NCI-H1417 (cell line): Measurements from ENCODE around the gene TM9SF3.
A peak's percentile ranks its signal among the peaks of the same experiment; 100 is the strongest.
"Not testable (repeated sequence)": the region's sequence is repeated elsewhere in the genome, so short reads cannot be mapped to it uniquely, and the experiment has no call there.

ENCODE experiments used
- DNase-seq, 3 experiments: peaks; one replicate each; lab custom pipeline; 2025; lab: John Stamatoyannopoulos, UW

Gene TM9SF3

DNA sequence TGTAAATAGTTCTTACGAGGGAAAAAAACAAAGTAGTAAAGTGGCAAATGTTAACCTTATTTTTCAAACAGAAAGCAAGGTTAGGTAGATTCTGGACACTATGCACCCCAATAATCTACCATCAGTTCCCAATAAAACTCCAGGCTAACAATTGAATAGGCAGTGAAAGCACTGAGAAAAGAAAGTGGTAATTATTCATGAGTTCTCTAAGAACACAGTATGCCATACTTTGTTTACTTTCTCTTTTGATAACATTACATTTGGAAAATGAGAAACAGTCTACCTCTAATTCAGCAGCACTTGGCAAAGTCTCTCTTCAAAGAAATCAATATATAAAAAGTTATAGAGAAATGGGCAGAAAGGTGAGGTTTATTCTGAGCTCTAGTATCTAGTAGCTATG, 18.4 kb downstream of the TM9SF3 start:
- DNase-seq: no peak

DNA sequence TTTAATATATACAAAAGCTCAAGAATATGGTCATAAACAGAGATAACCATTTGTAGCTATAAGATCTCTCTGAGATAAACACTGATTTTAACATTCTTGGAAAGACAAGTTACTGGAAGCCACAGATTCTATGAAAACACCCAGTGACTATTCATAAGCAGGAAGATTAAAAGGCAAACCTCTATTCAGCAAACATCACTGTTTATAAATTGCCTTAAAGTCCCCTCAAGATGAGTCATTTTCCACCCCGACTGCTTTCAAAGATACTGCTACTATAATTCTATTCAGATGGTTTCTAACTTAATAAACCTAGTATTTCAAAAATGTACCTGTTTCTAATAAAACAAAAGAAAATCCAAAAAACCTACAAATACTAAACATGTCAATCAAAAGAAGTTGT, 21.0 kb downstream of the TM9SF3 start:
- DNase-seq: no peak

DNA sequence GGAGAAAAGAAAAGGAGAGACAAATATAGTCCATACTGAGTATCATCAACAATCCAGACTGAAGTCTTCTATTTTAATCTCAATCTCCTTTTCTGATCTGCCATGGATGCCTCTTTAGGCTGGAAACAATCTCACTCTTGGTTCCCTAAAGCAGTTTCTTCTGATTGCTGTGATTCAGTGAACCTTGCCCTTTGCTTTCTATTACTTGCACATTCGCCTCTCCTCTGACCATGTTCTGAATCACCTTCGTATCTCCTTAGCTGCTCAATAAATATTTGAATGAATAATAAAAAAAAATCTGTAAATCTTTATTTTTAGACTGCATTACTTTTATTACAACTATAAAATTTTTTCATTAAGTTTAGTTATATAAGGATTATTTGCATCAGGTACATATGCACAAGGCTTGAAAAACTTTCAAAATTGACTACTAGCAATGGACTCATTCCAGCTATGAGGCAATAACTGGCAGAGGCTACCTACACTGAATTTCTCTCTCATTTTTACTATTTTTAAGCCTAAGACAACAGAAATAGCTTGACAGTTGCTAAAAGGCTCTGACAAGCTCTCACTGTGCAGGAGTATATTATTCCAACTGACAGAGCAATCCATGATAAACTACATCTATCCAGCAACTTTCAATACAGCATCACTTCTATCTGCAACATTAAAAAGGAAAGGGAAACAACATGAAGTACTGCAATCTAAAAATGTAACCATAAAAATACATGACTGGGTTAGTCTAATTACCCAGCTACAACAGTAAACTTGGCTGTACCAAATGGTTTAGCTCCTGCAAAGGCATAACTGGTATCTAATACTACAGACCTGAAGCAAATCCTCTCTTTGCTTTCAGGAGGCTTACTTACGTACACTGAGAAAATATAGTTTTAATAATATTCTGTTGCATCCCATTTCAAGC, 25.6 kb downstream of the TM9SF3 start:
- no peak for DNase-seq

DNA sequence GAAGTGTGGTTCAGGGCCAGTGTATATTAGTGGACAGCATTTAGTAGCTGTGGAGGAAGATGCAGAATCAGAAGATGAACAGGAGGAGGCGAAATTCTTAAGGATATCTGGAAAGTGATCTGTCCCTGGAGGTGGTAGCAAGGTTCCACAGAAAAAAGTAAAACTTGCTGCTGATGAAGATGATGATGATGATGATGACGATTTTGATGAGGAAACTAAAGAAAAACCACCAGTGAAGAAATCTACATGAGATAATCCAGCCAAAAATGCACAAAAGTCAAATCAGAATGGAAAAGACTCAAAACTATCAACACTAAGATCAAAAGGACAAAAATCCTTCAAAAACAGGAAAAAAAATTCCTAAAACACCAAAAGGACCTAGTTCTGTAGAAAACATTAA, 26.3 kb downstream of the TM9SF3 start:
- DNase-seq: no peak

DNA sequence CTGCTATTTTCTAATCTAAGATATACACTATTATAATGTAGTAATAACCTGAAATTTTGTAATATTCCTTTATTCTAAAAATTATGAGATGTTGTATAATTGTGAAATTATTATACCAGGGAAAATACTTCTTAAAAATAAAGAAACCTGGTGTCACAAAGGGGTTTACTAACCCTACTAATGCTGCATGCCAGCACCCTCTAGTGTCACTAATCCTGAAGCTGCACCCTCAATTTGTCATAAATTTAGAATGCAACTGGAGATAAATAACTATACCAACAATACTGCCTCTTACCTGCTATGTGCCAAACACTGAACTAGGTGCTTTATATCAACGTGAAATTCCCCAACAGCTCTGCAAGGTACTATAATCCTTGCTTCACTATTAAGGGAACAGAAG, 30.8 kb downstream of the TM9SF3 start:
- peak in 1 of 3 experiments; percentile 14 for DNase-seq

DNA sequence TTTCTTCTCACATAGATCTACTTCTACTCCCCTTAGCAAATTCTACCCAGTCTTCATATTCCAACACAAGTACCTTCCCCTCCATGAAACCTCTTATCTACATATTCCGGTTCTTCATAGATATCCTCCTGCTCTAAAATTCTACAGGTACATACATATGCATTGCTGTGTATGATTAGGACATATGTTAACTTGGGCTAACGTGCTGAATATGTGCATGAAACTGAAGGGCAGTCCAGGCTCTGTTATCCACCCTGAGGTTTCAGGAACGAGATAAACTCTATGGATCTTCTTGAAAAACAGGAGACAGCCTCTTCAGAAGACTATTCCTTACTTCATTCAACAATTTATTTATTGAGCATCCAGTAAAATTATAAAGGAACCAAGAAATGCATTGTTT, 31.5 kb downstream of the TM9SF3 start:
- DNase-seq: no peak

DNA sequence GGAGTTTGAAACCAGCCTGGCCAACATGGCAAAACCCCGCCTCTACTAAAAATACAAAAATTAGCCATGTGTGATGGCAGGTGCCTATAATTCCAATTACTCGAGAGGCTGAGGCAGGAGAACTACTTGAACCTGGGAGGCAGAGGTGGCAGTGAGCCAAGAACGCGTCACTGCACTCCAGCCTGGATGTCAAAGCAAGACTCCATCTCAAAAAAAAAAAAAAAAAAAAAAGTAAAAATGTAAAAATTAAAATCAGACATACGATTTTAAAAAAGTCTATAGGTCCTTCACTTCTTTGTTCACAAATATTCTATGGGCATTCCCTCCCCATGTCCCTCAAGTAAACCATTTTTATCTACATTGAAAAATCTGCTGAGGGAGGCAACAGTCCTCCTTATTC, 38.2 kb downstream of the TM9SF3 start:
- peak; percentile 36 to 77 (median 71) for DNase-seq

DNA sequence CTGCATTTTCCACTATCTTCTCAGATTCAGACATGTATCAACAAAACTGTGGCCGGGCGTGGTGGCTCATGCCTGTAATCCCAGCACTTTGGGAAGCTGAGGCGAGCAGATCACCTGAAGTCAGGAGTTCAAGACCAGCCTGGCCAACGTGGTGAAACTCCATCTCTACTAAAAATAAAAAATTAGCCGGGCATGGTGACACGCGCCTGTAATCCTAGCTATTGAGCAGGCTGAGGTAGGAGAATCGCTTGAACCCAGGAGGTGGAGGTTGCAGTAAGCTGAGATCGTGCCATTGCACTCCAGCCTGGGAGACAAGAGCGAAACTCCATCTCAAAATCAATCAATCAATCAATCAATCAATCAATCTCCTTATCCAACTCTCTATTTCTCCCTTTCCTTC, 41.3 kb downstream of the TM9SF3 start:
- DNase-seq: not testable (repeated sequence)

DNA sequence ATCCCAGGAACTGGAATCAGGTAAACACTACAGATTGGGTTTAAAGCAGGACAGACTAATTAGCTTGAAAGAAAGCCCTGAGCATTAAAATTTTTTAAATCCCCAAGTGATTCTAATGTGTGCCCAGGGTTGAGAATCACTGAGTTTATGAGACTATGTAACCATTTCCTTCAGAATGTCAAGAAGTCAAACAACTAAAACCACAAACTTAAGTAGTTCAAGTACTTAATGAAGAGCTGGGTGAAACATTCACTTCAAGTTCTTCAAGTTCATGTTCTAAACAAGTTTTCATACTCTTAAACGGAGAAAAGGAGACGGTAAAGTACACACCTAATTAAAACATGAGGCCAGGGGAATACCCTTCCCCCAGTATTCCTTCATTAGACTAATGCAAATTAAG, 44.9 kb downstream of the TM9SF3 start:
- DNase-seq: no peak

DNA sequence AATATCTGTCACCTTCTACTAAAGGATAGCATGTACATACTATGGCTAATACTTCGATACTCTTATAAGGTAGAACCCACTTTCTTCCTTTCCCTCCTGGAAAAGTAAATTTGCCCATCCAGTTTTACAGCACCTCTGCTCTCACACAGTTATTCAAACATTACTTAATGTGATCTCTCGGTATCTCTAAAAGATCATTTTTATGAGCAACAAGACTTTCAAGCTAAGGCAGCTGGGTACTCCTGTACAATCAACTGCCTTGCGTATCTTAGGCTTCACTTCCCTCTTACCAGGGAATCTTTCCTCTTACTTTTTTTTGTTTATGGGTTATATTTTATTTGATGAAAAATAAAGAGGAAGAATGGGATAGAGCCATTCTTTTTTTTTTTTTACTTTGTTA, 46.6 kb downstream of the TM9SF3 start:
- no peak for DNase-seq

DNA sequence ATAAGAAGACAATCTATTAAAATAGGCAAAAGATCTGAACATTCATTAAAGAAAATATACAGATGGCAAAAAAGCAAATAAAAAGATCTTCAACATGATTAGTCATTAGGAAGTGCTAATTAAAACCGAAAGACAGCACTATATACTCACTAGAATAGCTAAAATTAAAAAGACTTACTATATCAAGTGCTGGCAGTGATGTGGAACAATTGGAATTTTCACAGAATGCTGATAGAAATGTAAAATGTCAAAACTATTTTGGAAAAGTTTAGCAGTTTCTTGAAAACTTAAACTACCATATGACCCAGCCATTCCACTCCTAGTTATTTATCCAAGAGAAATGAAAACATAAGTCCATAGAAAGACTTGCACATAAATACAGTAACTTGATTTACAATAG, 48.1 kb downstream of the TM9SF3 start:
- no peak for DNase-seq

DNA sequence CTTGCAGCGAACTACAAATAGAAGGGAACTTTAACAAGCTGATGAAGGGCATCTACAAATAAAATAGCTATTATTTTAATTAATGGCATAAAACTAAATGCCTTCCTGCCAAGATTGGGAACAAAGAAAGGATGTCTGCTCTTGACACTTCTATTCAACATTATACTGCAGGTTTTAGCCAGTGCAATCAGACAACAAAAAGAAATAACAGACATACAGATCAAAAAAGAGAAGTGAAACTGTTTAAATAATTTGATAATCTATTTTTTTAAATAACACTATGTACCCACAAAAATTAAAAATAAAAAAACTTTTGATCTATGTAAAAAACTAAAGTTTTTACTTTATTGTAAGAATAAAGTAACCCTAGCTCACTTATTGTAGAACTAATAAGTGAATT, 50.7 kb downstream of the TM9SF3 start:
- DNase-seq: no peak

DNA sequence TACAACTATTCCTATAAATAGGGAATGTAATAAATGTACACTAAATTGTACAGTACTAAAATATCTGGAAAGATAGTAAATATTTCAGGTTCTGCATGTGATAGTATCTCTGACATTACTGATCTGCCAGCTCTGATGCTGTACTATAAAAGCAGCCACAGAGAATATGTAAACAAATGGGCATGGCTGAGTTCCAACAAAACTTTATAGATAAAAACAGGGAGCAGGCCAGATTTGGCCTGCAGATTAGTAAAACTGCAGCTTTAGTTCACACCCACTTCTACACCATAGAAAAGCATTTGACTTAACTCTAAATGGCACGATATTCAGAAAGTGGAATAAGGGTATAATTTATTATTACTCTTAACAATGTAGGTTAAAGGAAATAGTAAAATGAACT, 54.3 kb downstream of the TM9SF3 start:
- no peak for DNase-seq

DNA sequence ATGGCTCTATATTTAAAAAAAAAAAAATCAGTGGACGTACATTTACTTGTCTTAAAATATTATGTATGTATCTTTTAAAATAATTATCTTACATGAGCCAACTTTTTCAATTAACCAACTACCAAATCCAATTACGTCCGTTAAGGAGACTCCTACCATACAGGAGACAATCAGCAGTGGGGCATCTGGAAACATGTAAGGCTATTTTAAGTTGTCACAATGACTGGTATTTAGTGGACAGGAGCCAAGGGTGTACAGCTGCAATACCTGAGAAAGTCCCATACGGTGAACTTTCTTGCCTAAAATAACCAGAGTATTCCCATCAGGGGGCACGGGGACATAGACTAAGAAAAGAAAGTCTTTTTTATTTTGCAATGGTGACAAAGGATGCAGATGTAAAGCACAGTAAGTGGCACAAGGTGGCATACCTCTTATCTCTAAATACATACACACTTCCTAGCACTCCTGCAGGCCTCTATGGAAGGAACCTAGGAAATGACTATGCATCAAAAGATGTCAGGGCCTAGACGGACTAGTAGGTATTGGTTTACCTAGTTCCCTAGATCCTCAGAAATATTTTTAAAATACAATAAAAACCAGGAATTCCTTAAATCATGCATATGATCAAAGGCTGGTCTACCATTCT, 57.1 kb downstream of the TM9SF3 start:
- DNase-seq: no peak

DNA sequence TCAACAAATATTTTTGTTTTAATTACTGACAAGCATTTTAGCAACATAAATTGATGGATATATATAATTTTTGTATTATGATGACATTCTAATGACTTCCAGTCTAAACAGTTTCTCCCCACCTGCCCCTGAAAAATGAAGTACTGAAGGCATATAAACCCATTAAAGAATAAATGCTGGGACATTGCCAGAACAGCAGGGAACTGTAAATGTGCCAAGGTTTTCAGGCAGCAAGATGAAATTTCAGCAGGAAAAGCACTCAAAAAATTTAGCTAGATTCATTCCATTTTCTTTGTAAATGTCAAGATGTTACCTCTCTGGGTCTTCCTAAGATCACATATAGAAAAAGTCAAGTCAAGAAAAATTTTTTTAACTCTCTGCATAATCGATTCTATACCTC, 62.1 kb downstream of the TM9SF3 start:
- DNase-seq: no peak

DNA sequence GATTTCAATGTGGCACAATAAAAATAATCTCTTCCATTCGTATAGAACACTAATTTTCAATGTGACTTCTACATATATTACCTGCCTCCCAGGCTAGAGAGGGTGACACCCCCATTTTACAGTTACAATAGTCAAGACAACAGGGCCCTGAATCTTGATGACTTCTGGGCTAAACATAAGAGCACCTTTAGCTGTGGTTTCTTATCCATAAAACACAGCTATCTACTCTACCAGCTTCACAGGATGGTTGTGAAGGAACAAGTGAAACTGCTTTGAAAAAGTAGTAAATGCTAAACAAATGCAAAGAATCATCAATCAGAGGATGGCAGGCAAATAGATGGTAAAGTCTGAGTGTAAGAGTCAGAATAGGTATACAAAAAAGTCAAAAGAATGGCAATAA, 69.5 kb downstream of the TM9SF3 start:
- DNase-seq: no peak

DNA sequence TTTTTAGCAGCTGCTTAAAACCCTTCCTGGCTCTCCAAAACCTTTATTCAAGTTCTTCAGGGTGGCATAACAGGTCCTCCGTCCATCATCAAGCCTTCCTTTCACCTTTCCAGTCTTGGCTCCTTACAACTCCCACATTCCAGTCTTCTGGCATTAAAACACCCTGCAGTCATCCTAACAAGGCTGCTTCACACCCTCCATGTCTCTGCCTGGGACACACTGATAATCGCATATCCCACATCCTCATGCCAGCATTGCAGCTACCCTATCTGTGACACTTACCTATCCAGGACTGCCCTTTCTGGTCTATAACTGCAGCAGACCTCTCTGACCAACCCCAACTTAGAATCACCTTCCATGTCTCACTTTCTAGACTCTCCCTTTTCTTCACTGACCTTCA, 70.5 kb downstream of the TM9SF3 start:
- no peak for DNase-seq

DNA sequence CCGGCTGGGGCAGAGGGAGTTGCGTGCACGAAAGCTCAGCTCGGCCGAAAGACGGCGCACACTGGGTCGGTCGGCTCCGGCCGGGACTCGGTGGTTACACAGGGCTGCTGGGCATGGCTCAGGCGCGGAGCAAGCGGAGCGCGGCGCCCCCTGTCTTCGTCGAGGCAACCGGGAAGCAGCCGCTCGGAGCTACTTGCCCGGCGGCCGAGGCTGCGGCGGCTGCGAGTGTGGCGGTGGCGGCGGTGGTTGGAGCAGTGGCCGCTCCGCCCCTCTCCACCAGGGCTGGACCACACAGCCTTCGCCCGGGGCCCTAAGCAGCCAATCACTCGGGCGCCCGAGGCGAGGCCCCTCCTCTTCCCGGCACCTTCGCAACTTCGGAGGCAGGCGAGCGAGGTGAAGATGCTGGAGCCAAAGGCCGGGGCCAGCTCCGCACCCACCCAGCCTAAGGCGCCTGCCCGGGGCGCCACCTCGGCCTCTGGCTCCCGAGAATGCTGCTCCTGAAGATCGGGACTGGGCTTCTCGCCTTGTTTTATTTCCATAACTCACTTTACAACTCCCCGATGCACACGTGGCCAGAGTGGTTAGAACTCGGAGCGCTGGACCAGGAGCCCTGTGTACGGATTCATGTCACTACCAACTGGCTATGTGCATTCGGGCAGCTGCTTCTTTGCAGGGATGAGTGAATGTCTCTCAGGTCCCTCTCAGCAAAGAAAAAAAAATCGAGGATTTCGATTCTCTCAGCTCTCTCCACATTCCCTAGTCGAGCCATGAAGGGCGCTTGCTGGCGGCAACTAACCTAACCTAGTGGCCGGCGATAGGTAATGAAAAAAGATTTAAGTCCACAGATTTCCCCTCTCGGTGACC, 72.9 kb downstream of the TM9SF3 start, which contains the start of gene TLL2:
Gene TLL2, minus strand, starts transcription at position 229 of the 864 bp plus-strand sequence. CDS start 241 bp downstream, outside the sequence.
- DNase-seq: peak; percentile 68 to 90 (median 85)

DNA sequence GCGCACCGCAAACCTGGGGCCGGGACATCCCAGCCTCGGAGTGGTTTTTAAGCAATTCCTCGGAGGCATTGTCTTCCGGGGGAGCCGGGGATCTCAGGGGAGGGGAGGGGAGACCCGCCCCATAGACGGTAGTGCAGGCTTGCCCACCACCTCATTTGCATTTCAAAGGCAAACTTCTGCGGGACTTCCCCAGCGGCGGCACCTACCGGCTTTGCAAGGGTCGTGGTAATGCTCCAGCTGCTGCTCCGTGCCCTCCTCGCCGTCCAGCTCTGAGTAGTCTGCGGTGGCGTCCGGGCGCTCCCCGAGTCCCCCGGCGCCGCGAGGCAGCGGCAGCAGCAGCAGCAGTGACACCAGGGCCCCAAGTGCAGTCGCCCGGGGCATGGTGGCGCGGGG, 73.5 kb downstream of the TM9SF3 start:
- no peak for DNase-seq

DNA sequence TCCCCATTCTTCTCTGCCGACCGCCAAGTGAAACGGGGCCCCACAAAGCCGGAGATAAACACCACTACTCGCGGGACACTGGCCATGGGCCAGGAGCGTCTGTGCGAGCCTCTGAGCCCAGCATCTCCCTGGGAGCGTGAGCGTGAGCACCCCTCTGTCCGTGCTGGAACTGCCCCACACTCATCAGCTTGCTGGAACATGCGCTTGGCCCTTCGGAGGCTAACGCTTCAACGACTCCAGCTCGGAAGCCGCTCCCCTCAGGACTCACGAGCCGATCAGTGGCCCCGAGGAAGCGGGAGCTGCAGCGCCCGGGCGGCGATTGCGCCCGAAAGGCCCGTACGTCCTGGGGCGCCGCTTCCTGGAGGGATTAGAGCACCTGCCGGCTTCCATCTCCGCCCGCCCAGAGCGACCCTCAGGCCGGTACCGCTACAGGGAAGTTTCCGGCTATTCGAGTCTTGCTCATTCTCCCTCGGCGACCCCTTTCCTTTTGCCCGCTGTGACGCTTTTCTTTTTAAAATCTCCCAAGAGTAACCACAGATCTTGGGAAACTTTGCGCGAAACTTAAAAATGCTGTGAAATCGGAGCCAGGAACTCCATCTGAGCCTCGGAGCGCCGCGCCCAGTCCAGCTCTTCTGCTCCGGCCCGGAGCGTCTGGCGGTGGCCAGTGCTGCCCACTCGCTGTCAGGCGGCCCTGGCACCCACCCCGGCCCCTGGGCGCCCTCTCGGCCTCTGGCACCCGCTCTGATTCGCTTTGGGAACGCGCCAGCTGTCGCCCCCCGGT, 74.1 kb downstream of the TM9SF3 start:
- peak in 2 of 3 experiments; percentile 36 to 48 for DNase-seq
